RWPE1 (cell line): Measurements from ENCODE around the gene HLA-DQA1.
A peak's percentile ranks its signal among the peaks of the same experiment; 100 is the strongest.
"Not testable (repeated sequence)": the region's sequence is repeated elsewhere in the genome, so short reads cannot be mapped to it uniquely, and the experiment has no call there.

Source experiments
- CTCF ChIA-PET: fragments of 350-600 bp; sonication (Branson Sonifier 250); formaldehyde crosslinking; extraction: SDS; loops from one replicate; lab custom pipeline; 2021; lab: Yijun Ruan, JAX
- POLR2A ChIA-PET: fragments of 400-600 bp; formaldehyde crosslinking; extraction: SDS; loops from one replicate; lab custom pipeline; 2020; ENCODE audit warnings: antibody characterized with exemption; ENCODE audit not compliant: low non-redundant PET; lab: Yijun Ruan, JAX
- DNase-seq: peaks from one replicate; pipeline ENCODE4 v3.0.0; 2012; ENCODE audit warnings: low spot score
- H3K27ac ChIP-seq: fragments of 450-650 bp; 2 replicates; pipeline ENCODE4 v1.5.1; 2017
- TF ChIP-seq, protein P1 (sequence below): fragments of 450-650 bp; conservative IDR thresholded peaks from 2 replicates; pipeline ENCODE4 v1.5.1; 2017; ENCODE audit warnings: low read depth, mild to moderate bottlenecking

The HLA-DQA1 gene

DNA sequence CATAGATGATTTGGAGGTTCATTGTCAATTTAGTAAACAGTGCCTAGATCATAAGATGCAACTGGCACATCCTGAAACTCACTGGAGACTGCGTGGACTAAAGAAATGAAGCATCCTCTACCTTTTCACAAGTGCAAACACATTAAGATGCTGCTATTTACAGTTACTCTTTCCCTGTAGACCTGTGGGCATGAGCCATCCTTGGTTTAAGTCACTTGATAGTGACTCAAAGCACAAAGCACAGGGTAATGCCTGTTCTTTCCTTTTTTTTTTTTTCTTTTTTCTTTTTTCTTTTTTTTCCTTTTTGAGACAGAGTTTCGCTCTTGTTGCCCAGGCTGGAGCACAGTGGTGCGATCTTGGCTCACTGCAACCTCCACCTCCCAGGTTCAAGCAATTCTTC, 10.0 kb upstream of the HLA-DQA1 start:
- H3K27ac ChIP-seq, result no peak overlapping the region
- ChIA-PET POLR2A (no interaction called here), CTCF (no interaction called here)
- DNase-seq, result no peak
- TF ChIP-seq, protein P1, sequence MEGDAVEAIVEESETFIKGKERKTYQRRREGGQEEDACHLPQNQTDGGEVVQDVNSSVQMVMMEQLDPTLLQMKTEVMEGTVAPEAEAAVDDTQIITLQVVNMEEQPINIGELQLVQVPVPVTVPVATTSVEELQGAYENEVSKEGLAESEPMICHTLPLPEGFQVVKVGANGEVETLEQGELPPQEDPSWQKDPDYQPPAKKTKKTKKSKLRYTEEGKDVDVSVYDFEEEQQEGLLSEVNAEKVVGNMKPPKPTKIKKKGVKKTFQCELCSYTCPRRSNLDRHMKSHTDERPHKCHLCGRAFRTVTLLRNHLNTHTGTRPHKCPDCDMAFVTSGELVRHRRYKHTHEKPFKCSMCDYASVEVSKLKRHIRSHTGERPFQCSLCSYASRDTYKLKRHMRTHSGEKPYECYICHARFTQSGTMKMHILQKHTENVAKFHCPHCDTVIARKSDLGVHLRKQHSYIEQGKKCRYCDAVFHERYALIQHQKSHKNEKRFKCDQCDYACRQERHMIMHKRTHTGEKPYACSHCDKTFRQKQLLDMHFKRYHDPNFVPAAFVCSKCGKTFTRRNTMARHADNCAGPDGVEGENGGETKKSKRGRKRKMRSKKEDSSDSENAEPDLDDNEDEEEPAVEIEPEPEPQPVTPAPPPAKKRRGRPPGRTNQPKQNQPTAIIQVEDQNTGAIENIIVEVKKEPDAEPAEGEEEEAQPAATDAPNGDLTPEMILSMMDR, result no peak

- TF ChIP-seq, protein P1, result no peak
- POLR2A ChIA-PET, result no interaction called here
- H3K27ac ChIP-seq, result no peak overlapping the region
- peak; percentile 19 for DNase-seq
- CTCF ChIA-PET, result no interaction called here
These were observed 9.4 kb upstream of the HLA-DQA1 start for GRCh38 chr6:32627831-32628230.

DNA sequence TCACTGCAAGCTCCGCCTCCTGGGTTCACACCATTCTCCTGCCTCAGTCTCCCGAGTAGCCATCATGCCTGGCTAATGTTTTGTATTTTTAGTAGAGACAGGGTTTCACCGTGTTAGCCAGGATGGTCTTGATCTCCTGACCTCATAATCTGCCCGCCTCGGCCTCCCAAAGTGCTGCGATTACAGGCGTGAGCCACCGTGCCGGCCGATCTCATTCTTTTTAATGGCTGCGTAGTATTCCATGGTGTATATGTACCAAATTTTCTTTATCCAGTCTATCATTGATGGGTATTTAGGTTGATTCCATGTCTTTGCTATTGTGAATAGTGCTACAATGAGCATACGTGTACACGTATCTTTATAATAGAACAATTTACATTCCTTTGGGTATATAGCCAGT, 7.4 kb upstream of the HLA-DQA1 start:
- H3K27ac ChIP-seq, POLR2A ChIA-PET, DNase-seq, CTCF ChIA-PET: not testable (repeated sequence)

- TF ChIP-seq, protein P1, result no peak
- CTCF ChIA-PET, result no interaction called here
- no peak for DNase-seq
- H3K27ac ChIP-seq, result no peak overlapping the region
- POLR2A ChIA-PET, result no interaction called here
These were observed 1.6 kb upstream of the HLA-DQA1 start for GRCh38 chr6:32635526-32636123.

DNA sequence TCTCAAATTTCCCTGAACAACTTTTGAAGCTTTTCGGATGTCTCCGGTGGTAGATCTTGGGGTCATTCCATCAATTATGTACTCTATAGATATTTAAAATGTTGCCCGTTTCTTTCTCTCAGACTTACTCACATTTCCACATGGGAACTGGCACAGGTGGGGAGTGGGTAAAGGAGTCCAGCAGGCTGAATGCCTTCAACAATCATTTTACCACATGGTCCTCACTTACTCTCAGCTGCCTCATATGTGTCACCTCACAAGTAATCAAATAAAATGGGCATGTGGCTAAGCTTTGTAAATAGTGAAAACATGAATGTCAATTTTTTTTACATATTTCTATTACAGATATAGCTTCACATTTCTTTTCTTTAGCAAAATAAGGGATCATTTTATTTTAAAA, 677 bp downstream of the HLA-DQA1 start:
- H3K27ac ChIP-seq, result no peak overlapping the region
- ChIA-PET POLR2A (no interaction called here), CTCF (interaction anchor here (0.7 kb wide), 1 partner anchor 123 kb away, joined by 3 read pairs; no protein-coding TSS in a partner anchor)
- no peak for DNase-seq
- TF ChIP-seq, protein P1, result no peak

DNA sequence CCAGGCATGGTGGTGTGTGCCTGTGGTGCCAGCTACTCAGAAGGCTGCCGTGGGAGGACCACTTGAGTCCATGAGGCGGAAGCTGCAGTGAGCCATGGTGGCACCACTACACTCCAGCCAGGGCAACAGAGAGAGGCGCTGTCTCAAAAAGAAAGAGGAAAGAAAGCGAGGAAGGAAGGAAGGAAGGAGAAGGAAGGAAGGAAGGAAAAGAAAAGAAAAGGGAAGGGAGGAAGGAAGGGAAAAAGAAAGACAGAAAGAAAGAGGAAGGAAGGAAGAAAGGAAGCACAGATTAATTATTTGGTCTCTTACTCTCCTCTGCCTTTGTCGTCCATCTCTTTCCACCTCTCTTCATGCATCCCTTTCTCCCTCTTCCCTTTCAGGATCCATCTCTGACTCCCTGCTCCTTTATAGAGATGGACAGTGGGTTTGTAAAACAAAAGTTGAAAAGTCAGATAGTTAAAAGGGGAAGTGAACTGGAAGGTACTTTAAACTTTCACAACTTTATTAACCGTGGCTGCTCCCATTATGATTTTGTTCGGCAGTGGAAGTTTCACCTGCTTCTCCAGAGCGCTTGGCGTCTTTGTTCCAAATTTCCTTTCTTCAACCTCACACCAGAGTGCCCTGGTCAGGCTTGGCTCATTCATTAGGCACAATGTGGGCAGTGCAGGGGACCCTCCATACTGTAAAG, 1.5 kb downstream of the HLA-DQA1 start:
- no peak for DNase-seq
- TF ChIP-seq, protein P1, result no peak
- POLR2A ChIA-PET, result no interaction called here
- H3K27ac ChIP-seq, result no peak overlapping the region
- CTCF ChIA-PET, result interaction anchor here (0.7 kb wide), 1 partner anchor 122 kb away, joined by 3 read pairs; no protein-coding TSS in a partner anchor
